HG03521 (cell line): Measurements from ENCODE around the gene H1-8.
"Not testable (repeated sequence)": the region's sequence is repeated elsewhere in the genome, so short reads cannot be mapped to it uniquely, and the experiment has no call there.

ENCODE experiments used
- ATAC-seq: cut with Tn5 transposase; IDR thresholded peaks from one replicate; pipeline ENCODE4 v1.9.1; 2021; ENCODE audit warnings: mild to moderate bottlenecking, moderate library complexity; ENCODE audit not compliant: unreplicated experiment

Gene H1-8, protein sequence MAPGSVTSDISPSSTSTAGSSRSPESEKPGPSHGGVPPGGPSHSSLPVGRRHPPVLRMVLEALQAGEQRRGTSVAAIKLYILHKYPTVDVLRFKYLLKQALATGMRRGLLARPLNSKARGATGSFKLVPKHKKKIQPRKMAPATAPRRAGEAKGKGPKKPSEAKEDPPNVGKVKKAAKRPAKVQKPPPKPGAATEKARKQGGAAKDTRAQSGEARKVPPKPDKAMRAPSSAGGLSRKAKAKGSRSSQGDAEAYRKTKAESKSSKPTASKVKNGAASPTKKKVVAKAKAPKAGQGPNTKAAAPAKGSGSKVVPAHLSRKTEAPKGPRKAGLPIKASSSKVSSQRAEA

DNA sequence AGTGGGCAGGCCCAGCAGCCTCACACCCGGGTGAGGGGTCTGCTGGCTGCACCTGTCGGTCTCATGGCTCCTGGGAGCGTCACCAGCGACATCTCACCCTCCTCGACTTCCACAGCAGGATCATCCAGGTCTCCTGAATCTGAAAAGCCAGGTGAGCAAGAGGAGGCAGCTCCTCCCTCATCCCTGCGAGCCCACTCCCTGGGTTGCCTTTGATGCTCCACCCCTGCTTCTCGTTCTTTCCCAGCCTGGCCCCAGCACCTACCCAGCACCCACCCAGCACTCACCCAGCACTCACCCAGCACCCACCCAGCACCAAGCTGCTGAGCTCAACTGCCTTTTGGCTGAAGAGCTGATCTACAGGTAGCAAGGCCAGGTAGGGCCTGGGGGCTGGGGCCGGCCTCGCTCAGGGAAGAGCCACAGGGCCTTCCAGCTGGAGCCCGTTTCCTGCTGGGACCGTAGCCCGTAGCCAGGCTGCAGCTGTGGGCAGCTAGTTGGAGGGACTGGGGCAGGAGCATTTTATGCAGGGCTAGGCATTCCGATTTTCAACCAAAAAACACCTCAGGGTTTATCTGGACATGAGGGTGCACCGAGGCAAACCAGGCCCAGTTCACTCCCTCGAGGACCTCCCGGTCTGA, at the start of gene H1-8:
Gene H1-8, plus strand, starts transcription at position 20 of the 635 bp plus-strand sequence. Its CDS starts 44 bp downstream, at position 64.
- no peak for ATAC-seq

DNA sequence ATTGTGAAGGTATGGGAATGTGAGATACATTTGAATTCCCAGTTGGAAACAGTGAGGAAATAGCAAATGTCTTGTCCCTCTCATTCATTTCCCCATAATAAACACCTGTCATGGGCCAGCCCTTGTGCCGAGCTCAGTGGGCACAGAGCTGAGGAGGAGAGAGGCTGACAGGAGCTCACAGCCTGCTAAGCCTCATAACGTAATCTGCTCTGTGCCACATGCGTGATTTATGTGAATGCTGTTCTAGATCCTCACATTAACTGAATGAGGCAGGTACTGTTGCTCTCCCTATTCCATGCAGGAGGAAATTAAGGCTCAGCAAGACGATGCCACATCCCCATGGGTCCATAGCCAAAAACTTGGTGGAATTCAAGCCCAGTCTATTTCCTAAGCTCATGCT, 49.8 kb upstream of the H1-8 start:
- ATAC-seq: no peak

DNA sequence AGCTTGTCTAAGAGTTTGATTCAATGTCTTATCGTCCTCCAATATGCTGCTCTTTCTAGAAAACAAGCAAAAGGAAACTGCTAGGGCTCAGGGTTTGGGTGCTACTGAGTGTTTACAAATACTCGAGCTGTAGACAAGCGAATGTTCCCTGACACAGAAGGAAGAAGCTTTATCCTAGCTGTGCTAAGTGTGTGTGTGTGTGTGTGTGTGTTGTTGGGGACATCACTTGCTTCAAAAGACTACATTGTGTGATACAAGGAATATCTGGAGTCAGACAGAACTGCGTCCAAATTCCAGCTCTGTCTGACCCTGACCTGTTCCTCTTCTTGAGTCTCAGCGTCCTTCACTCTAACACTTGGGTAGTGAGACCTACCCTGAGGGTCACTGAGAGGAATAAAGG, 48.5 kb upstream of the H1-8 start:
- not testable (repeated sequence) for ATAC-seq

DNA sequence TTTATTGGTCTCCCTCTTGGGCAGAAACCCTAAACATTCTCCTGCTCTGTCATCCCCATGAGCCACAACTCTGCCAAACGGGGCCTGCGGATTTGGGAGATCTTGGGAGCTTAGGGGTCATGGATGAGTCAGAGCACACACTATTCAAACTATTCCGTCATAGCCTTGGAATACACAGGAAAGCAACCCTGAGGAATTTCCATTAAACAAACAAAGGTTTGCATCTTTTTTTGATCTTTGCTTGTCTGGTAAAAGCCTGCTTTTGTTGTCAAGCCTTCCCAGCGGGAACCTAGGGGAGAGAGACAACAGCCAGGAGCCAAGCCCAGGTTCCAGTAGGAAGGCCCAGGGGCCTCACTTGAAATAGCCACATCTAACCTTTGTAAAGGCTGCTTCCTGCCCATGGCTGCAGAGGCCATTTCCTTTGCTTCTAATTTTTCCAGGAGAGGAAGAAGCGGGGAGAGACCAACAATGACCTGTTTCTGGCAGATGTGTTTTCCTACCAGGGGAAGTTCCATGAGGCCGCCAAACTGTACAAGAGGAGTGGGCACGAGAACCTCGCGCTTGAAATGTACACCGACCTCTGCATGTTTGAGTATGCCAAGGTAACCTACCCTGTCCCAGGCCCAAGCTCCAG, 47.9 kb upstream of the H1-8 start:
- not testable (repeated sequence) for ATAC-seq

DNA sequence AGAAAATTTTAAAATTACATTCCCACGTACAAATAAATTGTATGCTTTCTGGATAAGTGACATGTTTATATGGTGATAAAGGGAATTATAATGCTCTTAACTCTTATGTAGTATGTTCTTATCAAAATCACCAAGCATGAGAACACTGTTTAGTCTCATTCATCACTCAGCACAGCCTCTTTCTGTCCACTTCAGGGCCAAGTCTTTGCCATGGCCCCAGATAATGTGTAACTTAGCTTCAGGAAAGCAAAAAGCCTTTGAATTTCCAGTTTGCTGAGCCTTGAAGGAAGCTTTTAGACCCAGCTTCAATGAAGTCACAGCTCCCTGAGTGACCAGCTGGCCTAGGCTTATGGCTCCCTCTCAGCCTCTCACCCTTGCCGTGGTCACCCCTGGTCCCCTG, 45.1 kb upstream of the H1-8 start:
- not testable (repeated sequence) for ATAC-seq

DNA sequence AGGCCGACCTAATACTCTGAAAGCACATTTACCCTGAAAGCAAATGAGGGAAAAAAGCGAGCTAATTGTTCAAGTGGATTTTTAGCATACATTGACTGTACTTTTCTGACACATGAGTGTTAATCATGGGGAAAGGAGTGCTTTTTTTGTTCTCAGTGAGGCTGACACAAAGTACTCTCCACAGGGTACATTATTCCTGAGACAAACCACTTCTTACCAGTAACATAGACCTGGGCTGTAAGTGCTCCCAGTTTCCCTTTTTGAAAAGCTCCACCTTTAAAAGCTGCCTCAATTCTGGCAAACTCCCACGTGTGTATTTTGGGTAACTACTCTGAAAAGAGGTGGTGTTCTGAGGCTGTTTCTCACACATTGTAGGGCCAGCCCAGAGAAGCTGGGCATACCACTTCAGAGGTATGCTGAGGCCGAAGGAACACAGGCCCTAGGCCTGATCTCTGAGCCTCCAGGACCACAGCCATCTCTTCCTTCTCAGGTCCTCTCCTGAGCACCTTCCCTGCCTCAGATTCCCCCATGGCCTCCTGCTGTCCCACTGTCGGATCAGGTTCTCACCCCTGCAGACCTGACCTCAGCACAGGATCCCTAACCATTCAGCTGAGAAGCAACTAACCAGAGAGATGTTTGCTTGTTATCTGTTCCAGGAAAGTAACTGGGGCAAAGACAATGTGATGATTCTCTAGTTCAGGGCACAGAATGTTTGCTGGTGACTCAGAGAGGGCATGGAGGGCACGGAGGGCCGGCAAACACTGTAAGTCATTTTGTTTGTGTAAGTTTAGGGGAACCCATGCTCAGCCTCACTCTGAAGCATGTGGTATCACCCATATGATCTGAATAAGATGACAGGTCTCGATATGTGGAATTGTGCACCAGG, 44.1 kb upstream of the H1-8 start:
- ATAC-seq: not testable (repeated sequence)

DNA sequence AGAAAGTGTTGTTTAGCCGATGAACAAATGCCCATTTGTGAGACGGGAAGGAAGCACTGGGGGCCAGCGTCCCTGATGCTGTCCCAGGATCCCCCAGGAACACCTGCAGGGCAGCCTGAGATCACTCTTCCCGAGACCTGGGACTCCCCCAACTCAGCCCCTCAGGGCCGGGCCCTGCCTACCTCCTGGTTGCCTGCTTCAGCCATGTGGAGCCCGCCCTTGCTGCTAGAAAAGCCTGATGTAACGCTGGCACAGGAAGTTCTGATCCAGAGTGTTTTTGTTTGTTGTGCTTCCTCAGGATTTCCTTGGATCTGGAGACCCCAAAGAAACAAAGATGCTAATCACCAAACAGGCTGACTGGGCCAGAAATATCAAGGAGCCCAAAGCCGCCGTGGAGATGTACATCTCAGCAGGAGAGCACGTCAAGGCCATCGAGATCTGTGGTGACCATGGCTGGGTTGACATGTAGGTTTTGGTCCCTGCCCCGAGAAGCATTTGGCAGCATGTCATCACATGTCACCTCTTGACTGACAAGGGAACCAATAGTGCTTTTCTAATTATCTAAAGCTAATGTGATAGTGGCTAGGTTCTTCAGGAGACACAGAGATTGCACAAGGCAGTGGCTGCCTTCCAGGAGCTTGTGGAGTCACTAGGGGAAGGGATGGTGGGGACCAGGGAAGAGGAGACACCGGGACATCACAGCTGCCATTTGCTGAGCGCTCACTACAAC, 43.2 kb upstream of the H1-8 start:
- not testable (repeated sequence) for ATAC-seq

DNA sequence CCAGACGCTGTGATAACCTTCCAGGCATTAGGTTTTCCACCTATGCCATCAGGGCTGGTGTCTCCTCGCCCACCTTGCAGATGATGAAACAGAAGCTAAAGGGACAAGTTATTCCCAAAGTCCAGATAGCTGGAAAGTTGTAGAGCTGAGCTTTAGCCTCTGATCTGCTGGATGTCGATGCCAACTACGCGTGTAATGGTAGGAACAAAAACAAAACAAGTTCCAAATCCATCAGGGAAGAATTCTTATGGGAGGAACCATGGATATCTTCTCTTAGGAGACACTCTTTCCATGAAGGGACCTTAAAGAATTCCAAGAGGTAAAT, 42.7 kb upstream of the H1-8 start:
- no peak for ATAC-seq

DNA sequence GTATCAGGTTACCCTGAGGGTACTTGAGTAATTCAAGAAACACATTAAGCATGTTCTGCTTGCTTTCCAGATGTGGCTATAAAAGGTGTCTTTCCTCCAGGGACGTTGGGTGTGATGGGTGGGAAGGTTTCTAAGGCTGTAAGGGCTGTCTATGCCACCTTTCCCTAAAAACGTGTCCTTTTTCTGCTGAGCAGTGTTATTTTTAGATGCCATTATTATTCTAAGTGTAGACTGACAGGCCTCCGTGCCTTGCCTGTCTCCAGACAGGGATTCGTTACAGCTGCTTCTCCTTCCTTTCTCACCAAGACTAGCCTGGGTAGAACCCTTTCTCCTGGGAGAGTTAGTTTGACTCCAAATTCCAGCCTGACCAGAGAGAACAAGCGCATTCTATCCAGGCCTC, 41.3 kb upstream of the H1-8 start:
- no peak for ATAC-seq

DNA sequence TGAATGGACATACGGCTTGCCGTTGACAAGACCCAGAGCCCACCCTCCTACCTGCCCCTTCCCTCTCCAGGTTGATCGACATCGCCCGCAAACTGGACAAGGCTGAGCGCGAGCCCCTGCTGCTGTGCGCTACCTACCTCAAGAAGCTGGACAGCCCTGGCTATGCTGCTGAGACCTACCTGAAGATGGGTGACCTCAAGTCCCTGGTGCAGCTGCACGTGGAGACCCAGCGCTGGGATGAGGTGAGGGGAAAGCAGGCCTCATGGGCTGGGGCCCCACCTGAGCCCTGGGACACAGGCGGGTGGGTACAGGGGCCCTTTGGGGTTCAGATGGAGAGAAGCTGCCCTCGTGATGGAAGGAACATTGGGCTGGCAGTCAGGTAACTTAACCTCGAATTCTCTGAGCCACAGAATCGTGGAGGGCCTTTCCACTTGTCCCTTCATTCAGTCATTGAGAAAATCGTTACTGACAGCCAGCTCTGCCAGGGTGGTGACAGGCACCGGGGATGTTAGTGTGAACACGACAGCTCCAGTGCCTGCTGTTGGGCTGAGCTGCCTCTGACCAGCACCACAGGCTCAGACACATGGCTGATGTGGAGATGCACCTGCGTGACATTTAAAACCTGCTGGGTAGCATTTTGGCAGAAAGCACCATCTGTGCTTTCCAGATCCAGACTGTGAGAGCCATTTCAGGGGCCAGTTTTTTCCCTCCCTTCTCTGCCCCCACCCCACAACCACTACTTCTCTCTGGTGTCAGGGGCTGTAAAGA, 40.1 kb upstream of the H1-8 start:
- no peak for ATAC-seq

DNA sequence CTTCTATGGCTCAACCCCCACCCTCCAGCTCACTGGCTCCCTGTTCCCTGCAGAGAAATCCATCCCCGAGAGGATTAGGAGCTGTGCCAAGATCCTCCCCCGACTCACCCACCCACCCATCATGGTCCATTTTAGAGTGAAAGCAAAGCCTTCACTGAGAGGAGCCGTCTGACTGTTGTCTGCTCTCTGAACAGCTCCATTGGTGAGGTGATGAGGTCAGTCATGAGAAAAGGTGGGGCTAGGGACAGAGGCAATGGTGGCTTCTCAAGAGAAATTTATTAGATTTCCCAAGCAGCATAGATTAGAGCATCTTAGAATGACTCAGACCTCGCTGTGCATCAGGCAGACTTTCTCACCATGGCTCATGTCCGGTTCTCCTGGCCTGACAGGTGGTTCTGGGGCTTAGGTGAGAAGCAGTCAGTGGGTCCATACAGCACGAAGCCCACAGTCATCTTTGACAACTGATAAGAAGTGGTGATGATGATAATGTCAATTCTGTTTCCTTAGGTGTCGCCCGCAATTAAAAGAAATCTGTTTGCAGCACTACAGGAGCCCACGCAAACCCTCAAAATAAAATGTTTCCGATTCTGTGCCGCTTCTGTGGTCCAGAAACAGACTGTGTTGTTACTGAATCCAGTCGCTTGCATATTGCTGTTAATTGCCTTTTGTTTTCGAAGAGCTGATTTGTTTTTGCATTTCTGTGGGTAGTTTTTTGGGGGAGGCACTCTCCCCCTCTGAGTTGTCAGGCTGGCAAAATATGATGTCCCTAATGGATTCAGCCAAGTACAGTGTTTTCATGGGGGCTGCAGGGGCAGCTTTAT, 39.3 kb upstream of the H1-8 start:
- no peak for ATAC-seq

DNA sequence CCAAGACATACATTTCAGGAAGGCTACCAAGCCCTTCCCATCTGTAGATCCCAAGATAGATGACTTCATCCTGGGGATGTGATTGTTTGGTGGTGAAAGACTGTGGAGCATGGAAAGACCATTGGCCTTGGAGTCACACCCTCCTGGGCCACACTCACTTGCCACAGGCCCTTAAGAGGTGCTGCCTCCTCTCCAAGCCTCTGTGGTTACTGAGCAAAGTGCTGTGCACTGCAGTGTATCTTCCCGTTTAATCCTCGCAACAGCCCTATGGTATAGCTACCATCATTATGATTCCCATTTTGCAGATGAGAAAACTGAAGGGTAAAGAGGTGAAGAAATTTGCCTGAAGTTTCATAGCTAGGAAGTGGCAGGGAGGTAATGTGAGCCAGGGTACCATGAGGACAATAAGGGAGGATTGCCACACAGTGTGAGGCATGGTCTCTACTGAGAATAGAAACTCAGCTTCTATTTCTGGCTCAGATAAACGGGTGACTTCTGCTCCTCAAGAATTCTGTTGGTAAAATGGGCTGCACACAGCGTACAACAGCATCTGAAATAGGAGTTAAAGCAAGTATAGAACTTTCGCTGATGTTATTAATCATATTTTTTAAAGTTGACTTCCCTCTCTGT, 38.4 kb upstream of the H1-8 start:
- ATAC-seq: no peak

DNA sequence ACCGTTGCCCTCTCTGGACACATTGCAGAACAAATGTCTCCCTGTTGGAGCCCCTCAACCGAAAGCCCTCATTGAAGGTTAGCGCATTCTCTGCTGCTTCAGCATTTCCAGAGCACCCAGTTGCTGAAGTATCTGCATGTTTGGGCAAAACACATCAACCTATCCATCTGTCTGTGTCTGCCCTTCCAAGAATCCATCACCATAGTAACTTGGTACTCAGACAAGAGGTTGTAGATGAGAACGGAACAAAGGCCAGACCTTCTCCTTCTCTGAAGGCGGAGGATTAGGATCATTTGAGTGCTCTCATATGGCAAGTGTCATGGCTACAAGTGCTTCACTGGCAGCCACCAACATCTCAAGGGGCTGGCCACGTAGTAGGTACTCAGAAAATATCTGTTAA, 37.6 kb upstream of the H1-8 start:
- ATAC-seq: no peak

DNA sequence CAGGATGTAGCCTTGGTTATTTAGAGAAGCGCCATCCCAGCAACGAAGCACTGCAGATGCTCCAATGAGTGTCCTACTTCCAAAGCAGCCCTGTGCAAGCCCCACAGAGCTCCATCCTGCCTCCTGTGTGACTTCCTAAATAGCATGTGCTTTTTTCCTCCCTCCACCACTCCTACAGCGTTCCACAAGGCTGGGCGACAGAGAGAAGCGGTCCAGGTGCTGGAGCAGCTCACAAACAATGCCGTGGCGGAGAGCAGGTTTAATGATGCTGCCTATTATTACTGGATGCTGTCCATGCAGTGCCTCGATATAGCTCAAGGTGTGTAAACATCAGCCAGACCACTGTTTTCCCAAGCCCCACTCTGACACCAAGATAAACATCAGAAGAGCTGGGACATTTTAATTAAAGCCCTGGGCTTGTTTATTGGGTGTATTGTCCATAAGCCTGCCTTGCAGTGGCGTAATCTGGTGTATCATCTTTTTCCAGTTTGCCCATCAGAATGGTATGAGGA, 36.7 kb upstream of the H1-8 start:
- ATAC-seq: no peak

DNA sequence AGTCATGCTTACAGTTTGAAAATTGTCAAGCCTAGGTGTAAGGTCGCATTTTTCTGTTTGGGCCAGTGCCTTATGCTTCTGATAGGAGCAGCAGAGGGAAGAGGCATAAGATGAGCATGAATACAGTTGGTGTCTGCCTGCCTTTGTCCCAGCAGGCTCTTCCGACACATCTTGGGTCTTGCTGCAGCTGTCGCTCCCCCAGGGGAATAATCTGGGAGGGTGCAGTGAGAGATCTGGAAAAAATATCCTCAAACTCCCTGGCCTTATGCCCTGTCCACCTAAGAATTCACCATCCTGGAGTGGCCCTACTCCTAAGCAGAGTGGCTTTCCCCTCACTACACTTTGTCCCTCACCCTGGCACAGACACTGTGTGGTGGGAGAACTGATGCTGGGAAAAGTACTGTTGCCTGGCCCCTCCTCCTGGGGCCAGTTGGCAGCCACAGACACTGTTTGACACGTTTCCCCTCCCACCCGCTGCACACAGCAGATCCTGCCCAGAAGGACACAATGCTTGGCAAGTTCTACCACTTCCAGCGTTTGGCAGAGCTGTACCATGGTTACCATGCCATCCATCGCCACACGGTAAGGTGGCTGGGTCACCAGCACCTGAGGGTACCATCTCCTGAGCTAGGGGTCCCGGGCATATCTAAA, 35.7 kb upstream of the H1-8 start:
- no peak for ATAC-seq

DNA sequence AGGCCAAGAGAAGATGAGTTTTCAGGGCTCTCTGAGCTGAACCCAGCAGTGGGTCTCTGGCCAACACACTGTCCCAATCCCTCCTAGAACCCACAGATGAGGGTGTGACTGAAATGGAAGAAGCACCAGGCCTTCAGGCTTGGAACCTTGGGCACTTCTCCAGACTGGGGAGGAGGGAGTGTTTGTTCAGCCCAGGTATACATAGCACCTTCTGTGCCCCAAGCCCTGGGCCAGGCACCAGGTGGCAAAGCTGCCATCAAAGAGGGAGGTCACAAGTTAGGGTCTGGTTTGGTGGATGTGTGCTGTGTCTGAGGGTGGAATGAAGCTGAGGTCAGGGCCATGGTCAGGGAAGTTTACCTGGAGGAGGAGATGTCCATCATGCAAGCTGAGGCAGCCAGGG, 30.4 kb upstream of the H1-8 start:
- ATAC-seq: no peak

DNA sequence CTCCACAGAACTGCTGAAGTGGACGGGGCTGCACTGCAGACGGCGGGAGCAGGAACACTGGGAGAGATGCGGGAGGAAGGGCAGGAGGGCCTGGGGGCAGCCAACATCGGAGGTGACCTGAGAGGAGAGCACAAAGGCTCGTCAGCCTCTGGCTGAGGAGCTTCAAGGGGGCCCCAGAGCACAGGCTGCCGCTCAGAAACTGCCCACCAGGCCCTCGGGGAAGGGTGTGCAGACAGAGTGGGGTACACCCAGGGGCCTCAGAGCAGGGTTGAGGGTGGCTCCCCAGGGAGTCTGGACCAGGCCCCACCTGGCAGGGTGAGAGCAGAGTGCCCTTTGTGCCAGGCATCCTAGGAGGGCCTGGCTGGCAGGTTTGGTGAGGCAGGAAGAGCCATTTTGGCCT, 29.3 kb upstream of the H1-8 start:
- no peak for ATAC-seq

DNA sequence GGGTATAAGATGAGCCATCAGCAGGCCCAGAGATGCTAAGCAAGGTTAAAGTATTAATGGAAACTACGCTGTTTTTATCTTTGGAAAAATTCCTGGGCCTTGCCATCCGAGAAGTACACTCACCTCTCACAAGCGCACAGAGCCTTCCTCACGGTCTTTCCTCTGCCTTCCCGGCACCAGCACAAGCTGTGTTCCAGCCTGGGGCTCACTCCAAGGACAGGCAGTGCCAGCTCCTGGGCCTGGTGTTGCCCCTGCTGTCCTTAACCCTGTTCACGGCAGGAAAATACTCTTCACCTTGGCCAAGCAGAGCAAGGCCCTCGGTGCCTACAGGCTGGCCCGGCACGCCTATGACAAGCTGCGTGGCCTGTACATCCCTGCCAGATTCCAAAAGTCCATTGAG, 28.9 kb upstream of the H1-8 start:
- ATAC-seq: no peak
